Spleen (tissue), 11 donors: ENCODE measurements around the gene FADS2. TPM values are rescaled to one million over a fixed set of nuclear protein-coding genes. Genes with fewer than 3 reads are reported as not detected.
A peak's percentile ranks its signal among the peaks of the same experiment; 100 is the strongest.

Experiments
- DNase-seq: peaks from one replicate; pipeline ENCODE4 v3.0.0-alpha.2; 2020
- H3K27ac ChIP-seq, 8 donors: fragments of 200-600 bp; sonication (generic) in 7 of 8; 1 replicate in 4 of 8; 2 replicates in 4 of 8; pipeline versions ENCODE4 v1.5.0 to v1.8.0; 2016 to 2021; ENCODE audit warnings: inconsistent platforms in 4 of 8, mild to moderate bottlenecking in 4 of 8, moderate library complexity in 1 of 8
- H3K27me3 ChIP-seq, 7 donors: fragments of 200-600 bp; sonication (generic) in 6 of 7; replicated peaks in 1 of 7; 1 replicate in 4 of 7; 2 replicates in 3 of 7; pipeline versions ENCODE4 v1.5.0 to v1.8.0; 2016 to 2021; ENCODE audit warnings: inconsistent platforms in 3 of 7, mild to moderate bottlenecking in 1 of 7
- H3K36me3 ChIP-seq, 6 donors: fragments of 200-600 bp; sonication (generic) in 5 of 6; 1 replicate in 4 of 6; 2 replicates in 2 of 6; pipeline versions ENCODE4 v1.5.0 to v1.8.0; 2016 to 2021; ENCODE audit warnings: inconsistent platforms in 2 of 6
- H3K4me1 ChIP-seq, 6 donors: fragments of 200-600 bp; sonication (generic) in 5 of 6; 1 replicate in 3 of 6; 2 replicates in 3 of 6; pipeline versions ENCODE4 v1.5.0 to v1.8.0; 2016 to 2021; ENCODE audit warnings: inconsistent platforms in 3 of 6
- H3K4me3 ChIP-seq, 8 donors: fragments of 200-600 bp; sonication (generic) in 7 of 8; 1 replicate in 4 of 8; 2 replicates in 4 of 8; pipeline versions ENCODE4 v1.5.0 to v1.8.0; 2016 to 2021; ENCODE audit warnings: inconsistent platforms in 4 of 8, mild to moderate bottlenecking in 4 of 8, moderate library complexity in 2 of 8
- H3K9me3 ChIP-seq, 8 donors: fragments of 200-600 bp; sonication (generic) in 7 of 8; 1 replicate in 4 of 8; 2 replicates in 4 of 8; pipeline versions ENCODE4 v1.5.0 to v1.8.0; 2016 to 2021; ENCODE audit warnings: inconsistent platforms in 4 of 8
- POLR2A ChIP-seq, 3 donors: fragments of 450-650 bp; IDR thresholded peaks; one replicate each; pipeline ENCODE4 v1.5.1; 2017; ENCODE audit warnings: antibody characterized with exemption in 3 of 3, mild to moderate bottlenecking in 1 of 3
- POLR2AphosphoS5 ChIP-seq, 3 donors: sonication (generic); formaldehyde crosslinking; IDR thresholded peaks; one replicate each; pipeline ENCODE4 v1.5.1; 2017; ENCODE audit warnings: antibody characterized with exemption in 3 of 3
- WGBS, 5 donors: extraction: QIAGEN DNeasy Blood & Tissue Kit in 3 of 5; methylation state at CpG; one replicate each; pipeline versions ENCODE4 v1.1.5 to v1.1.7; 2013 to 2018; 5-methylcytosine and 5-hydroxymethylcytosine counted together
- intact Hi-C: fragments of 100-400 bp; cut with DNase I; formaldehyde crosslinking; loops from one replicate; pipeline ENCODE4 v1.15.0; 2023; ENCODE audit warnings: low total_unique reads
- polyA plus RNA-seq, 3 donors: library from polyadenylated mRNA; stranded (reverse); fragments of 200-250 nt; gene quantifications; one replicate each; pipeline ENCODE4 v1.2.1, GENCODE V29; 2013
- total RNA-seq, 7 donors: library from RNA; depleted of rRNA in 3 of 7; stranded (reverse); fragments of >200 nt in 3 of 7; fragmentation: NEBNext Ultra II Directional in 4 of 7; extraction: Animal tissue kit (Norgen Biotek cat#: 25700) in 4 of 7; gene quantifications; one replicate each; pipeline versions ENCODE4 v1.1.0 to v1.2.1, GENCODE V29; 2016 to 2021
- TF ChIP-seq, protein P1 (sequence below), 11 experiments: fragments of 200-600 bp in 7 of 11; fragments of 450-650 bp in 4 of 11; sonication (generic) in 4 of 11; IDR thresholded peaks in 8 of 11; conservative IDR thresholded peaks in 3 of 11; 1 replicate in 7 of 11; 2 replicates in 4 of 11; pipeline versions ENCODE4 v1.4.0 to v1.8.0; 2016 to 2021; ENCODE audit warnings: antibody characterized with exemption in 11 of 11, inconsistent platforms in 4 of 11, mild to moderate bottlenecking in 1 of 11
- donor health status: healthy with polysubstance abuse.
- donor health status: DM: no; HTN: no; CAD: no; lungs with moderate emphysema.
- donor health status: DM: no; HTN: no; CAD: no.
- donor health status: Bipolar disorder and iron deficiency.
- donor health status: healthy.
- donor health status: DM: no; HTN: no; CAD: no.
- donor health status: DM: yes; HTN: yes; CAD: no.

FADS2 gene
- total and polyA plus RNA-seq, 10 donors, result 2.8 to 20.6 (median 12.9) TPM

DNA sequence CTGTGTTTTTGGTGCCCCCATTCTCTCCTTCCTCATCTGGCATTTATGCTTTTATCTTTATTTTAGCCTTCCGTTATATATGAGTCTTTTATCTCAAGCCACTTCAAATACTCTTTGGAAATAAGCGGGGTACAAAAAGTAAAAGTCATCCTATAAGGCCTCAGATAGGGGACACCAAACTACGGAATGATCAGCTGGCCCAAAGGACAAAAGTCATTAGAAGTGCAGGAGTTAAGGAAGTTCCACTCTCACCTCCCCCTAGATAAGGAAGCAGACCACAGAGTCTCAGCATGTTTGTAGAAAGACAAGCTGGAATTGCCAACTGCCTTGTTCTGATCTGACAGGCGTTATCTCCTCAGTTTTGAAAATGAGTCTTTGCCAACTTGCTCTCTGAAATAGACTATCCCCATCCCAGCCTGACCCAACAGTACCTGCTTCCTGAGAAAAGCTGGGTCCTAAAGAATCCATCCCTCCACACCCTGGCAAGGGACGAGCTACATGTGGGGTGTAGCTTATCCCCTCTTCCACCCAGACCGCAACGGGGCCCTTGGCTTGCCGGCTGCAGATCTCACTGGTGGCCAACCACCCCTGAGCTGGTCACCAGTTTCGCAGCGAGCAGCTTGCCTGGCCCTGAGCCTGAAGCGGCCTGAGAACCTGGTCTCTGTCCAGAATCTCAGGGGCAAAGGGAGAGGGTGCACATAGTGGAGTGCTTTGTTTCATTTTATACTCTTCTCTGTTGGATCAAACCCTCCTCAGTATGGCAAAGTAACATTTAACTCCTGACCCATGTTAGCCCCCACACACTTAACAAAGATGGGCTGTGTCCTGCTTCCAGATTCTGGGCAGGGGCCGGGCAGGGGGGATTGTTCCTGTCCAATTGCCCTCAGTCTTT, 13.8 kb downstream of the FADS2 start:
- Histone ChIP-seq H3K9me3 (no peaks in the 10 kb centered on the region), H3K27me3 (no peaks in the 10 kb centered on the region), H3K4me3 (no peak overlapping the region), H3K27ac (no peak overlapping the region), H3K4me1 (no peaks in the 10 kb centered on the region), H3K36me3 (peaks cover 0 to 48% (median 0%) of the 10 kb centered on the region in 6 donors)
- intact Hi-C loops, result no loop called here
- TF ChIP-seq POLR2AphosphoS5 (IDR thresholded peaks at IDR 0.05) (no peak), POLR2A (IDR thresholded peaks at IDR 0.05) (no peak)
- TF ChIP-seq, protein P1, sequence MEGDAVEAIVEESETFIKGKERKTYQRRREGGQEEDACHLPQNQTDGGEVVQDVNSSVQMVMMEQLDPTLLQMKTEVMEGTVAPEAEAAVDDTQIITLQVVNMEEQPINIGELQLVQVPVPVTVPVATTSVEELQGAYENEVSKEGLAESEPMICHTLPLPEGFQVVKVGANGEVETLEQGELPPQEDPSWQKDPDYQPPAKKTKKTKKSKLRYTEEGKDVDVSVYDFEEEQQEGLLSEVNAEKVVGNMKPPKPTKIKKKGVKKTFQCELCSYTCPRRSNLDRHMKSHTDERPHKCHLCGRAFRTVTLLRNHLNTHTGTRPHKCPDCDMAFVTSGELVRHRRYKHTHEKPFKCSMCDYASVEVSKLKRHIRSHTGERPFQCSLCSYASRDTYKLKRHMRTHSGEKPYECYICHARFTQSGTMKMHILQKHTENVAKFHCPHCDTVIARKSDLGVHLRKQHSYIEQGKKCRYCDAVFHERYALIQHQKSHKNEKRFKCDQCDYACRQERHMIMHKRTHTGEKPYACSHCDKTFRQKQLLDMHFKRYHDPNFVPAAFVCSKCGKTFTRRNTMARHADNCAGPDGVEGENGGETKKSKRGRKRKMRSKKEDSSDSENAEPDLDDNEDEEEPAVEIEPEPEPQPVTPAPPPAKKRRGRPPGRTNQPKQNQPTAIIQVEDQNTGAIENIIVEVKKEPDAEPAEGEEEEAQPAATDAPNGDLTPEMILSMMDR (IDR thresholded peaks at IDR 0.05 in 8 of 11, conservative IDR thresholded peaks at IDR 0.05 in 3 of 11), result no peak
- 83 to 91% (median 88%) methylated on average over 12 of the region's 12 CpGs for WGBS, 5 donors
- DNase-seq, result peak; percentile 45

DNA sequence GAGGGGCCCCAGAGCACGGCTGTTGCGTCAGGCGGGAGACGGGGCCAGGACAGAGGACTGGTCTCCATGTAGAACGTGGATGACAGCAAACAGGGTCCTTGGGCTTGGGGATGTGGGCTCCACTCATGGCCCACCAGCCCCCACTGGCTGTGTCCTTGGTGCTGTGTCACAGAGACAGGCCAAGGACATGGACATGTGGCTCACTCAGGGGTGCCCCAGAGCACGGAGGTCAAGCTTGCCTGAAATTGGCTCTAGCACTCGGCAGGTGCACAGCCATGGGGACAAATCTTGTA, 14.4 kb downstream of the FADS2 start:
- no peak overlapping the region for H3K27ac ChIP-seq
- no peaks in the 10 kb centered on the region for H3K9me3 ChIP-seq
- H3K4me3 ChIP-seq, result no peak overlapping the region
- no peaks in the 10 kb centered on the region for H3K27me3 ChIP-seq
- no peak for TF ChIP-seq POLR2A (IDR thresholded peaks at IDR 0.05)
- 93 to 95% (median 94%) methylated on average over 7 of the region's 7 CpGs for WGBS, 5 donors
- peak; percentile 28 for DNase-seq
- no peaks in the 10 kb centered on the region for H3K4me1 ChIP-seq
- H3K36me3 ChIP-seq, result peaks cover 0 to 50% (median 0%) of the 10 kb centered on the region in 6 donors
- intact Hi-C loops, result no loop called here

DNA sequence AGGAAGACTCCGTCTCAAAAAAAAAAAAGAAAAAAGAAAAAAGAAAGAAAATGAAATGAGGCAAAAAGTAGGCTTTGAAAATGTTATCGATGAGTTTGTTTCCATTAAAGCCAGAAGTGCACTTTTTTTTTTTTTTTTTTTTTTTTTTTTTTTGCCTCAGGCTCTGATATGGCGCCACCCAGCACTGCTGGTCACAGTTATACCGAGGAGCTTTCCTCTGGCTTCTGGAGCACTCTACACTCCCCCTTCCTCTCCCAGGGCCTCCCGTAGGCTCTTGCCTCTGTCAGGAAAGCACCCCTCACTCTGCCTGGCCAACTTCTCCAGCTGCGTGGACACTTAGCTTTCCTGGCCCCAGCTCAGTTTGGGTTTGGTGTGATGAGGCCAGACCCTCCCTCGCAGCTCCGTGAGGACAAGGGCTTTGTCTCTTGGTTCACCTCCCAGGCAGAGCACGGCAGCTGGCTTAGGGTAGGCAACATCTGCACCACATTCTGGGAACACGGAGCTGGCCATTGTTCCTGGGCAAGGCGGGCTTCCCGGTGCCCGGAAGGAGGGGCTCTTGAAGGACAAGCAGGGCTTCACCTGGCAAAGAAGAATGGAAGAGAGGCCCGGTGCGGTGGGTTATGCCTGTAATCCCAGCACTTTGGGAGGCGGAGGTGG, 16.9 kb downstream of the FADS2 start:
- Histone ChIP-seq H3K9me3 (no peaks in the 10 kb centered on the region), H3K36me3 (peaks cover 0 to 71% (median 3%) of the 10 kb centered on the region in 6 donors), H3K27me3 (no peaks in the 10 kb centered on the region), H3K4me3 (no peak overlapping the region), H3K4me1 (no peaks in the 10 kb centered on the region), H3K27ac (no peak overlapping the region)
- TF ChIP-seq POLR2A (IDR thresholded peaks at IDR 0.05) (no peak), POLR2AphosphoS5 (IDR thresholded peaks at IDR 0.05) (no peak)
- TF ChIP-seq, protein P1 (IDR thresholded peaks at IDR 0.05 in 8 of 11, conservative IDR thresholded peaks at IDR 0.05 in 3 of 11), result no peak
- intact Hi-C loops, result no loop called here
- WGBS, 5 donors, result 85 to 91% (median 88%) methylated on average over 16 of the region's 16 CpGs
- DNase-seq, result no peak

DNA sequence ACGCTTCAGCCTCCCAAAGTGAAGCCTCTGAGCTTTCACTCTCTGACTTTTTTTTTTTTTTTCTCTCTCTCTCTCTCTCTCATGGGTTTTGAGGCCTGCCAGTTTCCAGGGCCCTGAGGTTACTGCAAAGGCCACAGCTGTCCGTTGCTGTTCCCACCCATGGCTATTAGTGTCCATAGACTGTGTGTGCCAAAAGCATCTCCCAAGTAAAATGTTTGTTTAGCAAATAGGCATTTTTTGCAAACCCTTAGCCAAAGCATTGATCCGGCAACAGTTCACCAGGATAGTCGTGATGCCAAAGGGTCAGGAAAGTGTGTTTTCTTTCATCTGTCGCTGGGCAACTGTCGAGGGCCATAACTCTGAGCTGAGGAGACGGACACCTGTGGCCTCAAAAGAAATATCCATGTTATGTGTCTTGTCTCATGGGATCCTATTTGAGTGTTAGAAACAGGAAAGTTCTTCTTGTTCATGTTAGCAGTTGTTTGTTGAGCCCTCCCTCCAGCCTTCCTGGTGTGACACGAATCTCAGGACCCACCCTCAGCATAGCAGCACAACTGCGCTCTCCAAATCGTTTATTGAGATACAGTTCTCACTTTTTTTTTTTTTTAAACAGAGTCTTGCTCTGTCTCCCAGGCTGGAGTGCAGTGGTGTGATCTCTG, 18.4 kb downstream of the FADS2 start:
- no peaks in the 10 kb centered on the region for H3K27me3 ChIP-seq
- no peak overlapping the region for H3K4me3 ChIP-seq
- H3K9me3 ChIP-seq, result no peaks in the 10 kb centered on the region
- DNase-seq, result no peak
- H3K27ac ChIP-seq, result no peak overlapping the region
- TF ChIP-seq, protein P1 (IDR thresholded peaks at IDR 0.05 in 8 of 11, conservative IDR thresholded peaks at IDR 0.05 in 3 of 11), result no peak
- H3K4me1 ChIP-seq, result no peaks in the 10 kb centered on the region
- H3K36me3 ChIP-seq, result peaks cover 0 to 71% (median 2%) of the 10 kb centered on the region in 6 donors
- intact Hi-C loops, result no loop called here
- 88 to 92% (median 89%) methylated on average over 10 of the region's 10 CpGs for WGBS, 5 donors
